B cell (primary cell): Measurements from ENCODE around the gene NFIB. TPM values are rescaled to one million over a fixed set of nuclear protein-coding genes. Genes with fewer than 3 reads are reported as not detected.

Source experiments
- ATAC-seq: fragments of 200-7000 bp; cut with Tn5 transposase; one replicate; pipeline ENCODE4 v1.10.0; 2021; ENCODE audit warnings: low read depth, mild to moderate bottlenecking, moderate number of reproducible peaks, moderate library complexity
- CTCF ChIA-PET: fragments of 350-600 bp; sonication (Branson Sonifier 250); formaldehyde crosslinking; loops from one replicate; lab custom pipeline; 2021; ENCODE audit warnings: antibody characterized with exemption, inconsistent platforms; lab: Charles Lee
- POLR2A ChIA-PET: fragments of 350-600 bp; sonication (Branson Sonifier 250); formaldehyde crosslinking; loops from one replicate; lab custom pipeline; 2021; ENCODE audit warnings: antibody characterized with exemption; lab: Charles Lee
- DNase-seq: peaks from one replicate; pipeline ENCODE4 v3.0.0; 2013
- H2AFZ ChIP-seq: 2 replicates; pipeline ENCODE4 v1.6.1; 2012; ENCODE audit warnings: mild to moderate bottlenecking, low read depth, low read length; ENCODE audit not compliant: insufficient read depth, poor library complexity, severe bottlenecking
- H3K27ac ChIP-seq, 2 donors: 1 replicate in 1 of 2; 2 replicates in 1 of 2; pipeline ENCODE4 v1.5.1; 2012 to 2013; ENCODE audit warnings: low read length in 2 of 2, mild to moderate bottlenecking in 2 of 2, moderate library complexity in 1 of 2
- H3K27me3 ChIP-seq, 4 experiments: fragments of 200-600 bp in 1 of 4; sonication (generic) in 1 of 4; replicated peaks in 1 of 4; 1 replicate in 2 of 4; 2 replicates in 2 of 4; pipeline versions ENCODE4 v1.6.1 to v1.7.0; 2013 to 2016; ENCODE audit warnings: low read length in 3 of 4, mild to moderate bottlenecking in 2 of 4, mixed read lengths in 1 of 4, moderate library complexity in 1 of 4; ENCODE audit not compliant: insufficient read depth in 4 of 4, control insufficient read depth in 3 of 4; ENCODE audit errors: control extremely low read depth in 1 of 4
- H3K36me3 ChIP-seq, 2 experiments: replicated peaks in 1 of 2; 1 replicate in 1 of 2; 2 replicates in 1 of 2; pipeline versions ENCODE4 v1.6.1 to v1.7.1; 2013; ENCODE audit warnings: low read length in 1 of 2; ENCODE audit not compliant: insufficient read depth in 2 of 2, control insufficient read depth in 1 of 2; ENCODE audit errors: control extremely low read depth in 1 of 2, extremely low read depth in 1 of 2
- H3K4me1 ChIP-seq, 2 donors: fragments of 200-600 bp in 1 of 2; sonication (generic) in 1 of 2; 1 replicate in 1 of 2; 2 replicates in 1 of 2; pipeline versions ENCODE4 v1.5.1 to v1.6.1; 2013 to 2017; ENCODE audit warnings: low read length in 2 of 2; ENCODE audit not compliant: control insufficient read depth in 2 of 2, insufficient read depth in 2 of 2
- H3K4me2 ChIP-seq: replicated peaks from 2 replicates; pipeline ENCODE3; 2012; ENCODE audit warnings: mild to moderate bottlenecking, low read depth, low read length; ENCODE audit not compliant: poor library complexity, severe bottlenecking
- H3K4me3 ChIP-seq, 5 experiments: fragments of 200-600 bp in 1 of 5; sonication (generic) in 1 of 5; 1 replicate in 3 of 5; 2 replicates in 2 of 5; pipeline versions ENCODE4 v1.5.1 to v1.7.0; 2011 to 2016; ENCODE audit warnings: low read length in 4 of 5, mild to moderate bottlenecking in 4 of 5, low read depth in 2 of 5, control low read depth in 1 of 5, moderate library complexity in 1 of 5; ENCODE audit not compliant: insufficient read depth in 1 of 5; ENCODE audit errors: control extremely low read depth in 1 of 5, extremely low read depth in 1 of 5
- H3K79me2 ChIP-seq: fragments of 200-600 bp; sonication (generic); one replicate; pipeline ENCODE4 v1.6.0; 2016; ENCODE audit warnings: low read length; ENCODE audit not compliant: control insufficient read depth, insufficient read depth
- H3K9ac ChIP-seq: fragments of 200-600 bp; sonication (generic); 2 replicates; pipeline ENCODE4 v1.6.1; 2017; ENCODE audit warnings: mild to moderate bottlenecking, low read length, moderate library complexity
- H3K9me3 ChIP-seq, 3 donors: one replicate each; pipeline versions ENCODE4 v1.6.1 to v1.7.1; 2013; ENCODE audit warnings: low read length in 2 of 3; ENCODE audit not compliant: control insufficient read depth in 2 of 3, insufficient read depth in 1 of 3; ENCODE audit errors: control extremely low read depth in 1 of 3
- H4K20me1 ChIP-seq: 2 replicates; pipeline ENCODE4 v1.6.0; 2012; ENCODE audit warnings: mild to moderate bottlenecking, low read length; ENCODE audit not compliant: insufficient read depth, control insufficient read depth, poor library complexity, severe bottlenecking
- H3K27ac Mint-ChIP-seq: one replicate; pipeline ENCODE4 v1.8.0; 2021; ENCODE audit warnings: mixed read lengths
- H3K27me3 Mint-ChIP-seq: one replicate; pipeline ENCODE4 v1.8.0; 2021; ENCODE audit warnings: mixed read lengths
- H3K4me1 Mint-ChIP-seq: one replicate; pipeline ENCODE4 v1.8.0; 2021; ENCODE audit warnings: mixed read lengths
- H3K4me3 Mint-ChIP-seq: one replicate; pipeline ENCODE4 v1.8.0; 2021; ENCODE audit warnings: mixed read lengths
- H3K9me3 Mint-ChIP-seq: one replicate; pipeline ENCODE4 v1.8.0; 2022; ENCODE audit warnings: mixed read lengths; ENCODE audit not compliant: insufficient read depth
- CTCF ChIP-seq: fragments of 200-600 bp; IDR thresholded peaks from one replicate; pipeline ENCODE4 v1.8.0; 2022; ENCODE audit warnings: antibody characterized with exemption, mild to moderate bottlenecking
- EZH2 ChIP-seq: IDR thresholded peaks from 2 replicates; pipeline ENCODE4 v1.6.1; 2012; ENCODE audit warnings: borderline replicate concordance, low read depth, mild to moderate bottlenecking, moderate library complexity, low read length; ENCODE audit not compliant: insufficient read depth, poor library complexity, severe bottlenecking
- WGBS: methylation state at CpG from one replicate; pipeline ENCODE4 v1.1.5; 2013; ENCODE audit warnings: missing lambda C conversion rate; ENCODE audit not compliant: insufficient coverage; 5-methylcytosine and 5-hydroxymethylcytosine counted together
- intact Hi-C: fragments of 100-400 bp; cut with micrococcal nuclease; formaldehyde crosslinking; loops from one replicate; pipeline ENCODE4 v1.10.0; 2022
- polyA plus RNA-seq: library from polyadenylated mRNA; depleted of rRNA; stranded (reverse); fragments of >200 nt; gene quantifications from 2 replicates; pipeline ENCODE4 v1.2.3, GENCODE V29; 2012
- total RNA-seq, 2 donors: library from RNA; stranded (reverse); fragments of 120-200 nt in 1 of 2; gene quantifications; 1 replicate in 1 of 2; 2 replicates in 1 of 2; pipeline versions ENCODE4 v1.2.3 to v1.2.4, GENCODE V29; 2013 to 2022

The NFIB gene
- total and polyA plus RNA-seq, 2 donors (not counting 1 experiment from before 2014, with no cell fraction given) = not detected

DNA sequence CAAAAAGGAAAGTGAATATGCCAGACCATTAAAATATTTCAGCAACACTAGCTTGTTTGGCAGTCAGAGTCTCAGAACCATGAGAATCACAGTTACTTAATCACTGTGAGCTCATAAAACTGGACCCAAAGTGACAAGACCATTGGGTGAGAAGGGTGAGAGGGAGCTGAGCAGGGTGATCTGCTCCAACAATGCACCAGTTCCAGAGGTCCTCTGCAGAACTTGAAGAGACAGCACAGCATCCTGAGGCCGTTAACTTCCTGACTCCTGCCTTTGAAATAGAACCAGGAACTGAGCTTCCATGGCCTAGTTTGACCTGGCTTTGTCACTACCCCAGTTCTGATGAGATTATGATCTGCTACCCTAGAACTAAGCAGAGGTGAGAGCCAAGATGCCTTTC lies 57.4 kb downstream of the NFIB start:
- Histone ChIP-seq H3K4me3 (no peak overlapping the region), H3K79me2 (no peaks in the 10 kb centered on the region), H3K4me2 (no peak overlapping the region), H3K27ac (no peak overlapping the region), H2AFZ (no peak overlapping the region), H3K36me3 (no peaks in the 10 kb centered on the region), H3K27me3 (no peaks in the 10 kb centered on the region), H3K4me1 (no peaks in the 10 kb centered on the region), H4K20me1 (no peaks in the 10 kb centered on the region), H3K9ac (no peak overlapping the region), H3K9me3 (no peaks in the 10 kb centered on the region)
- WGBS = 85% methylated on average over 1 of the region's 1 CpG
- no peaks in the 10 kb centered on the region for H3K4me1 Mint-ChIP-seq
- DNase-seq (no peak), ATAC-seq (no peak)
- intact Hi-C loops = no loop called here
- no peak for TF ChIP-seq EZH2
- H3K4me3 Mint-ChIP-seq = no peak overlapping the region
- CTCF ChIA-PET = no interaction called here
- H3K27me3 Mint-ChIP-seq = peaks cover 4% of the 10 kb centered on the region
- peaks cover 2% of the 10 kb centered on the region for H3K9me3 Mint-ChIP-seq
- POLR2A ChIA-PET = no interaction called here
- no peak overlapping the region for H3K27ac Mint-ChIP-seq

DNA sequence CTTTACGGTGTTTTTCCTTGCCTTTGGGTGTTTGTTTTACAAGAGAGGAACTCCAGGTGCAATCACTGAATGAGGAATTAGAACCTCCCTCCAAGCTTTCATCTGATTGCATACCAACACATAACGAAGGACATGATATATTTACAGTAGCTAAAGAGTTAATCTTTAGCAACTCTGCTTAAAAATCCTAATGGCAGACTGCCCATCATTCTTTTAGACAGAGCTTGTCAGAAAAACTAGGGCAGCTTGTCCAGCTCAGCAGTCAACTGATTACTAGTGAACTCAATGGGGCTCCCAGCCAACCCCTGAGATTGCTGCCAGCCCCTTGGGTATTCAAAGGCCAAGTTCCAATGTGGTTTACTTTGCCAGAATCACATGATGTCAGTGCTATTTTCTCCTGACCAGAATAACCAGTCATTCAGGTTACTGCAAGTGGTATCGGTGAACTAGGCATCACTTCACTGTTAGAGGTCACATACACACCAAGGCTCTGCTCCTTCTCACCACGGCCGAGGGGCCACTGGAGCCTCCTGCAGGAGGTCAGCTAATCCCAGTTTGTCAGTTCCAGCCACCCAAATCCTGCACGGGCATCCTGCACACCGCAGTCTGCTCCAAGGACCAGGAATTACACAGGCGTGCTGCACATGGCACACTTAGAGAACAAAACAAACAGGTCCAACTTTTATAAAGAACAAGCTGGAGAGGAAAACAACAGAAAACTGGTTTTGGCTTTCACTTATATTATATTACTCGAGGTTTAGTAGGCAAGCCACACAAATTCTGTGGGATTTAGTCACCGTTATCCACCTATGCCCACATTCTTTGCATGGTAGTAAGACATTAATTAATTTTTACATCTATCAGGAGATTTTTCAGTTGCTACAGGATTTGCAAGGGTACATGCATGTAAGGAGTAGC lies 62.5 kb downstream of the NFIB start:
- WGBS = 76% methylated on average over 4 of the region's 10 CpGs
- Histone ChIP-seq H3K9ac (no peak overlapping the region), H3K27me3 (no peaks in the 10 kb centered on the region), H3K79me2 (no peaks in the 10 kb centered on the region), H3K4me1 (no peaks in the 10 kb centered on the region), H3K36me3 (no peaks in the 10 kb centered on the region), H3K4me2 (no peak overlapping the region), H3K27ac (no peak overlapping the region), H4K20me1 (no peaks in the 10 kb centered on the region), H2AFZ (no peak overlapping the region), H3K9me3 (no peaks in the 10 kb centered on the region), H3K4me3 (no peak overlapping the region)
- CTCF ChIA-PET = no interaction called here
- DNase-seq (no peak), ATAC-seq (no peak)
- POLR2A ChIA-PET = no interaction called here
- Mint-ChIP-seq H3K4me1 (no peaks in the 10 kb centered on the region), H3K27me3 (peaks cover 6% of the 10 kb centered on the region), H3K4me3 (no peak overlapping the region), H3K27ac (no peak overlapping the region), H3K9me3 (peaks cover 2% of the 10 kb centered on the region)
- intact Hi-C loops = no loop called here
- TF ChIP-seq CTCF = no peak
- TF ChIP-seq EZH2 = no peak
